GM12878 (cell line): Measurements from ENCODE around the gene WDTC1. TPM values are rescaled to one million over a fixed set of nuclear protein-coding genes. Genes with fewer than 3 reads are reported as not detected.

Source experiments
- CBX3 ChIP-seq: fragments of 200-600 bp; sonication (generic); IDR thresholded peaks from 2 replicates; pipeline ENCODE4 v1.6.1; 2016; ENCODE audit warnings: low read depth, borderline replicate concordance
- EED ChIP-seq: sonication (generic); IDR thresholded peaks from 2 replicates; pipeline ENCODE4 v1.6.1; 2016; ENCODE audit warnings: antibody characterized with exemption, low read depth
- FOXM1 ChIP-seq: IDR thresholded peaks from 2 replicates; pipeline ENCODE4 v1.6.1; 2012; ENCODE audit warnings: low read depth, mild to moderate bottlenecking, inconsistent platforms, low read length, moderate library complexity
- MEF2B ChIP-seq: fragments of 450-650 bp; IDR thresholded peaks from 2 replicates; pipeline ENCODE4 v1.6.1; 2018; ENCODE audit warnings: mild to moderate bottlenecking, moderate library complexity; ENCODE audit not compliant: partially characterized antibody, poor library complexity, severe bottlenecking
- MLLT1 ChIP-seq: fragments of 450-650 bp; IDR thresholded peaks from 2 replicates; pipeline ENCODE4 v1.6.1; 2016; ENCODE audit warnings: mild to moderate bottlenecking
- NBN ChIP-seq: fragments of 450-650 bp; IDR thresholded peaks from 2 replicates; pipeline ENCODE4 v1.6.1; 2016
- NKRF ChIP-seq: fragments of 450-650 bp; conservative IDR thresholded peaks from 2 replicates; pipeline ENCODE4 v1.6.1; 2017; ENCODE audit warnings: mild to moderate bottlenecking, moderate library complexity
- NR2C1 ChIP-seq: fragments of 450-650 bp; IDR thresholded peaks from 2 replicates; pipeline ENCODE4 v1.6.1; 2017; ENCODE audit warnings: antibody characterized with exemption, mild to moderate bottlenecking, moderate library complexity
- NRF1 ChIP-seq: conservative IDR thresholded peaks from 2 replicates; pipeline ENCODE4 v1.6.1; 2011; ENCODE audit warnings: mild to moderate bottlenecking, low read depth, low read length, improper control_type of control experiment
- POLR2AphosphoS2 ChIP-seq: IDR thresholded peaks from 2 replicates; pipeline ENCODE4 v1.6.1; 2011; ENCODE audit warnings: low read depth, mild to moderate bottlenecking, low read length, improper control_type of control experiment, moderate library complexity
- SIX5 ChIP-seq: IDR thresholded peaks from 2 replicates; pipeline ENCODE4 v1.6.1; 2011; ENCODE audit warnings: mild to moderate bottlenecking, low read depth, low read length, moderate library complexity; ENCODE audit not compliant: severe bottlenecking
- SP1 ChIP-seq: IDR thresholded peaks from one replicate; pipeline ENCODE4 v1.6.1; 2011; ENCODE audit warnings: low read depth, low read length
- TCF7 ChIP-seq: IDR thresholded peaks from 2 replicates; pipeline ENCODE4 v1.6.1; 2014; ENCODE audit warnings: antibody characterized with exemption, borderline replicate concordance
- WRNIP1 ChIP-seq: IDR thresholded peaks from 2 replicates; pipeline ENCODE4 v1.6.1; 2011; ENCODE audit warnings: low read depth, low read length, improper control_type of control experiment, borderline replicate concordance
- YBX1 ChIP-seq: fragments of 450-650 bp; IDR thresholded peaks from 2 replicates; pipeline ENCODE4 v1.6.1; 2016; ENCODE audit warnings: antibody characterized with exemption
- ZNF24 ChIP-seq: fragments of 450-650 bp; IDR thresholded peaks from 2 replicates; pipeline ENCODE4 v1.6.1; 2017; ENCODE audit warnings: antibody characterized with exemption, mild to moderate bottlenecking
- polyA plus RNA-seq, 11 experiments: library from polyadenylated mRNA; depleted of rRNA in 4 of 11; unstranded in 6 of 11; stranded (reverse) in 5 of 11; fragments of >200 nt; fragmentation: Nextera tagmentation in 4 of 11; fragmentation: Illumina TruSeq in 1 of 11; extraction: Ambion mirVana in 4 of 11; extraction: Trizol in 1 of 11; gene quantifications; 1 replicate in 1 of 11; 2 replicates in 10 of 11; pipeline versions ENCODE4 v1.2.1 to v1.2.3, GENCODE V29; 2011 to 2016; ENCODE audit warnings: inconsistent platforms in 2 of 11, missing spikeins in 2 of 11, low read depth in 1 of 11
- total RNA-seq, 4 experiments: library from RNA; depleted of rRNA in 3 of 4; stranded (reverse); fragments of >200 nt in 3 of 4; fragmentation: Illumina TruSeq in 1 of 4; extraction: Trizol in 1 of 4; gene quantifications; 2 replicates each; pipeline versions ENCODE4 v1.2.1 to v1.2.3, GENCODE V29; 2013 to 2021
- TF ChIP-seq, protein P1 (sequence below): fragments of 150-350 bp; IDR thresholded peaks from 2 replicates; pipeline ENCODE4 v1.6.1; 2016; ENCODE audit warnings: low read depth, low read length
- TF ChIP-seq, protein P2 (sequence below): IDR thresholded peaks from 2 replicates; pipeline ENCODE4 v1.6.1; 2011; ENCODE audit warnings: low read depth, mild to moderate bottlenecking, low read length, moderate library complexity, borderline replicate concordance; ENCODE audit errors: extremely low read depth
- TF ChIP-seq, protein P3 (sequence below): fragments of 450-650 bp; IDR thresholded peaks from 2 replicates; pipeline ENCODE4 v1.6.1; 2017; ENCODE audit warnings: mild to moderate bottlenecking, moderate library complexity

Gene WDTC1
- total and polyA plus RNA-seq, 10 of the 15 experiments (the other 5 are each of a cell fraction or from before 2014, with no cell fraction given), result 0.21 to 28.7 (median 7.6) TPM

GRCh38 chr1:27321813-27322568 lies 87.6 kb downstream of the WDTC1 start, which contains the start of gene TMEM222 (continued):
- TF ChIP-seq, protein P1, sequence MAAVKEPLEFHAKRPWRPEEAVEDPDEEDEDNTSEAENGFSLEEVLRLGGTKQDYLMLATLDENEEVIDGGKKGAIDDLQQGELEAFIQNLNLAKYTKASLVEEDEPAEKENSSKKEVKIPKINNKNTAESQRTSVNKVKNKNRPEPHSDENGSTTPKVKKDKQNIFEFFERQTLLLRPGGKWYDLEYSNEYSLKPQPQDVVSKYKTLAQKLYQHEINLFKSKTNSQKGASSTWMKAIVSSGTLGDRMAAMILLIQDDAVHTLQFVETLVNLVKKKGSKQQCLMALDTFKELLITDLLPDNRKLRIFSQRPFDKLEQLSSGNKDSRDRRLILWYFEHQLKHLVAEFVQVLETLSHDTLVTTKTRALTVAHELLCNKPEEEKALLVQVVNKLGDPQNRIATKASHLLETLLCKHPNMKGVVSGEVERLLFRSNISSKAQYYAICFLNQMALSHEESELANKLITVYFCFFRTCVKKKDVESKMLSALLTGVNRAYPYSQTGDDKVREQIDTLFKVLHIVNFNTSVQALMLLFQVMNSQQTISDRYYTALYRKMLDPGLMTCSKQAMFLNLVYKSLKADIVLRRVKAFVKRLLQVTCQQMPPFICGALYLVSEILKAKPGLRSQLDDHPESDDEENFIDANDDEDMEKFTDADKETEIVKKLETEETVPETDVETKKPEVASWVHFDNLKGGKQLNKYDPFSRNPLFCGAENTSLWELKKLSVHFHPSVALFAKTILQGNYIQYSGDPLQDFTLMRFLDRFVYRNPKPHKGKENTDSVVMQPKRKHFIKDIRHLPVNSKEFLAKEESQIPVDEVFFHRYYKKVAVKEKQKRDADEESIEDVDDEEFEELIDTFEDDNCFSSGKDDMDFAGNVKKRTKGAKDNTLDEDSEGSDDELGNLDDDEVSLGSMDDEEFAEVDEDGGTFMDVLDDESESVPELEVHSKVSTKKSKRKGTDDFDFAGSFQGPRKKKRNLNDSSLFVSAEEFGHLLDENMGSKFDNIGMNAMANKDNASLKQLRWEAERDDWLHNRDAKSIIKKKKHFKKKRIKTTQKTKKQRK, result no peak
- TF ChIP-seq NR2C1 (peak; percentile 86), NRF1 (no peak), NBN (peak; percentile 95), WRNIP1 (peak; percentile 40; the same call in 1 of the 2 replicates), YBX1 (no peak), CBX3 (no peak), TCF7 (no peak), SIX5 (peak; percentile 72), EED (peak; percentile 51; the same call in 1 of the 2 replicates), MEF2B (peak; percentile 58), MLLT1 (peak; percentile 48), ZNF24 (peak; percentile 70), NKRF (peak; percentile 93), POLR2AphosphoS2 (peak; percentile 83), SP1 (peak; percentile 48), FOXM1 (no peak)
- TF ChIP-seq, protein P2, sequence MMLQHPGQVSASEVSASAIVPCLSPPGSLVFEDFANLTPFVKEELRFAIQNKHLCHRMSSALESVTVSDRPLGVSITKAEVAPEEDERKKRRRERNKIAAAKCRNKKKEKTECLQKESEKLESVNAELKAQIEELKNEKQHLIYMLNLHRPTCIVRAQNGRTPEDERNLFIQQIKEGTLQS, result no peak
- TF ChIP-seq, protein P3, sequence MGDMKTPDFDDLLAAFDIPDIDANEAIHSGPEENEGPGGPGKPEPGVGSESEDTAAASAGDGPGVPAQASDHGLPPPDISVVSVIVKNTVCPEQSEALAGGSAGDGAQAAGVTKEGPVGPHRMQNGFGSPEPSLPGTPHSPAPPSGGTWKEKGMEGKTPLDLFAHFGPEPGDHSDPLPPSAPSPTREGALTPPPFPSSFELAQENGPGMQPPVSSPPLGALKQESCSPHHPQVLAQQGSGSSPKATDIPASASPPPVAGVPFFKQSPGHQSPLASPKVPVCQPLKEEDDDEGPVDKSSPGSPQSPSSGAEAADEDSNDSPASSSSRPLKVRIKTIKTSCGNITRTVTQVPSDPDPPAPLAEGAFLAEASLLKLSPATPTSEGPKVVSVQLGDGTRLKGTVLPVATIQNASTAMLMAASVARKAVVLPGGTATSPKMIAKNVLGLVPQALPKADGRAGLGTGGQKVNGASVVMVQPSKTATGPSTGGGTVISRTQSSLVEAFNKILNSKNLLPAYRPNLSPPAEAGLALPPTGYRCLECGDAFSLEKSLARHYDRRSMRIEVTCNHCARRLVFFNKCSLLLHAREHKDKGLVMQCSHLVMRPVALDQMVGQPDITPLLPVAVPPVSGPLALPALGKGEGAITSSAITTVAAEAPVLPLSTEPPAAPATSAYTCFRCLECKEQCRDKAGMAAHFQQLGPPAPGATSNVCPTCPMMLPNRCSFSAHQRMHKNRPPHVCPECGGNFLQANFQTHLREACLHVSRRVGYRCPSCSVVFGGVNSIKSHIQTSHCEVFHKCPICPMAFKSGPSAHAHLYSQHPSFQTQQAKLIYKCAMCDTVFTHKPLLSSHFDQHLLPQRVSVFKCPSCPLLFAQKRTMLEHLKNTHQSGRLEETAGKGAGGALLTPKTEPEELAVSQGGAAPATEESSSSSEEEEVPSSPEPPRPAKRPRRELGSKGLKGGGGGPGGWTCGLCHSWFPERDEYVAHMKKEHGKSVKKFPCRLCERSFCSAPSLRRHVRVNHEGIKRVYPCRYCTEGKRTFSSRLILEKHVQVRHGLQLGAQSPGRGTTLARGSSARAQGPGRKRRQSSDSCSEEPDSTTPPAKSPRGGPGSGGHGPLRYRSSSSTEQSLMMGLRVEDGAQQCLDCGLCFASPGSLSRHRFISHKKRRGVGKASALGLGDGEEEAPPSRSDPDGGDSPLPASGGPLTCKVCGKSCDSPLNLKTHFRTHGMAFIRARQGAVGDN, result peak; percentile 67; the same call in 1 of the 2 replicates
